Glutamatergic neuron (in vitro differentiated cells): Measurements from ENCODE around the gene C6orf136. TPM values are rescaled to one million over a fixed set of nuclear protein-coding genes. Genes with fewer than 3 reads are reported as not detected.
"Not testable (repeated sequence)": the region's sequence is repeated elsewhere in the genome, so short reads cannot be mapped to it uniquely, and the experiment has no call there.

Experiments
- DNase-seq: peaks from one replicate; pipeline ENCODE4 v3.0.0; 2022
- H3K27ac Mint-ChIP-seq: one replicate; pipeline ENCODE4 v1.8.0; 2020; ENCODE audit warnings: mild to moderate bottlenecking, mixed read lengths, inconsistent platforms; ENCODE audit not compliant: unreplicated experiment
- H3K27me3 Mint-ChIP-seq: one replicate; pipeline ENCODE4 v1.8.0; 2020; ENCODE audit warnings: mild to moderate bottlenecking, moderate library complexity, mixed read lengths, inconsistent platforms; ENCODE audit not compliant: unreplicated experiment
- H3K36me3 Mint-ChIP-seq: one replicate; pipeline ENCODE4 v1.8.0; 2020; ENCODE audit warnings: mild to moderate bottlenecking, mixed read lengths, inconsistent platforms; ENCODE audit not compliant: unreplicated experiment
- H3K4me1 Mint-ChIP-seq: one replicate; pipeline ENCODE4 v1.8.0; 2020; ENCODE audit warnings: mild to moderate bottlenecking, low read depth, mixed read lengths, inconsistent platforms; ENCODE audit not compliant: unreplicated experiment
- H3K4me3 Mint-ChIP-seq: one replicate; pipeline ENCODE4 v1.8.0; 2020; ENCODE audit warnings: mild to moderate bottlenecking, mixed read lengths, inconsistent platforms; ENCODE audit not compliant: unreplicated experiment
- H3K9me3 Mint-ChIP-seq: one replicate; pipeline ENCODE4 v1.8.0; 2020; ENCODE audit warnings: mild to moderate bottlenecking, moderate library complexity, mixed read lengths, inconsistent platforms; ENCODE audit not compliant: unreplicated experiment
- total RNA-seq: library from RNA; stranded (reverse); fragmentation: NEBNext Ultra II Directional; extraction: Animal tissue kit (Norgen Biotek cat#: 25700); gene quantifications from one replicate; pipeline ENCODE4 v1.2.1, GENCODE V29; 2021; ENCODE audit not compliant: unreplicated experiment
- TF ChIP-seq, protein P1 (sequence below): fragments of 200-600 bp; sonication (generic); IDR thresholded peaks from one replicate; pipeline ENCODE4 v1.5.0; 2021; ENCODE audit not compliant: partially characterized antibody, unreplicated experiment

C6orf136 gene
- total RNA-seq, 1 donor from 2014 or later: 13.7 TPM

DNA sequence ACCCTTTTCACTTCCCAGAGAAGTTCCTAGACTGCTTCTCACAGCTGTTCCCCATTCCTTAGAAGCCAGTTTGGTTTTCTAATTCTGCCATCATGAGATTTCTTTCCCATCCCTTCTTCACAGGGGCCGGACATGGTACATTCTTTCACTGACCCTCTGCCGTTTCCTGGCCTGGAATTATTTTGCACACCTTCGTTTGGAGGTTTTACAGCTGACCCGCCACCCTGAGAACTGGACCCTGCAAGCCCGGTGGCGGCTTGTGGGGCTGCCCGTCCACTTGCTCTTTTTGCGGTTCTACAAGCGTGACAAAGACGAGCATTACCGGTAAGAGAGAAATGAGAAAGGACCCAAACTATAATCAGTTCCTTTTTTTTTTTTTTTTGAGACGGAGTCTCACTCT, 4.2 kb downstream of the C6orf136 start:
- peak overlapping the region; percentile 30 for H3K4me3 Mint-ChIP-seq
- H3K27ac Mint-ChIP-seq: peak overlapping the region; percentile 66
- peaks cover 9% of the 10 kb centered on the region for H3K4me1 Mint-ChIP-seq
- peaks cover 9% of the 10 kb centered on the region for H3K27me3 Mint-ChIP-seq
- TF ChIP-seq, protein P1, sequence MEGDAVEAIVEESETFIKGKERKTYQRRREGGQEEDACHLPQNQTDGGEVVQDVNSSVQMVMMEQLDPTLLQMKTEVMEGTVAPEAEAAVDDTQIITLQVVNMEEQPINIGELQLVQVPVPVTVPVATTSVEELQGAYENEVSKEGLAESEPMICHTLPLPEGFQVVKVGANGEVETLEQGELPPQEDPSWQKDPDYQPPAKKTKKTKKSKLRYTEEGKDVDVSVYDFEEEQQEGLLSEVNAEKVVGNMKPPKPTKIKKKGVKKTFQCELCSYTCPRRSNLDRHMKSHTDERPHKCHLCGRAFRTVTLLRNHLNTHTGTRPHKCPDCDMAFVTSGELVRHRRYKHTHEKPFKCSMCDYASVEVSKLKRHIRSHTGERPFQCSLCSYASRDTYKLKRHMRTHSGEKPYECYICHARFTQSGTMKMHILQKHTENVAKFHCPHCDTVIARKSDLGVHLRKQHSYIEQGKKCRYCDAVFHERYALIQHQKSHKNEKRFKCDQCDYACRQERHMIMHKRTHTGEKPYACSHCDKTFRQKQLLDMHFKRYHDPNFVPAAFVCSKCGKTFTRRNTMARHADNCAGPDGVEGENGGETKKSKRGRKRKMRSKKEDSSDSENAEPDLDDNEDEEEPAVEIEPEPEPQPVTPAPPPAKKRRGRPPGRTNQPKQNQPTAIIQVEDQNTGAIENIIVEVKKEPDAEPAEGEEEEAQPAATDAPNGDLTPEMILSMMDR: no peak
- H3K36me3 Mint-ChIP-seq: no peaks in the 10 kb centered on the region
- H3K9me3 Mint-ChIP-seq: peaks cover 7% of the 10 kb centered on the region
- DNase-seq: no peak

- H3K4me1 Mint-ChIP-seq: no peaks in the 10 kb centered on the region
- H3K36me3 Mint-ChIP-seq: no peaks in the 10 kb centered on the region
- H3K27ac Mint-ChIP-seq: no peak overlapping the region
- peaks cover 1% of the 10 kb centered on the region for H3K9me3 Mint-ChIP-seq
- no peak overlapping the region for H3K4me3 Mint-ChIP-seq
- H3K27me3 Mint-ChIP-seq: peaks cover 6% of the 10 kb centered on the region
- TF ChIP-seq, protein P1: no peak
- no peak for DNase-seq
Observed at GRCh38 chr6:30654798-30655742, 8.1 kb downstream of the C6orf136 start.

- no peak overlapping the region for H3K27ac Mint-ChIP-seq
- no peak overlapping the region for H3K4me3 Mint-ChIP-seq
- no peak for DNase-seq
- peaks cover 6% of the 10 kb centered on the region for H3K27me3 Mint-ChIP-seq
- no peaks in the 10 kb centered on the region for H3K4me1 Mint-ChIP-seq
- H3K36me3 Mint-ChIP-seq: no peaks in the 10 kb centered on the region
- H3K9me3 Mint-ChIP-seq: peaks cover 1% of the 10 kb centered on the region
- TF ChIP-seq, protein P1: no peak
Observed at GRCh38 chr6:30655743-30656094, 8.8 kb downstream of the C6orf136 start.

DNA sequence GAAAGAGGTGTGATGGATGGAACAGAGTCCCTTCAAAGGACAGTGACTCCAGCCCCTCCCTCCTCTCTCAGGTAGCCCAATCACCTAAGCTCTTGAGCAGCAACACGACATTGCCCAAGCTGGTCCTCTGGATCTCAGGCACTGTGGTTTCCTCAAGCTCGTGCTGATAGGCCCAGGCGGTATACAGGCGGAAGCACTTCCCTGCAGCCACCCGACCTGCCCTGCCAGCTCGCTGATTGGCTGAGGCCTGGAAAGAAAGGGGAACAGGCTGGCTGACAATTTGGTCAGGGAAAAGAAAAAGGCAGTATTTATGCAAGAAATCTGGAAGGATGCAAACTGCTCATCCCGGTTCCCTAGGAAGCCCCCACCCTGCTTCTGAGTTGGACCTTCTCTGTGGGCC, 9.6 kb downstream of the C6orf136 start:
- H3K4me1 Mint-ChIP-seq: no peaks in the 10 kb centered on the region
- DNase-seq: no peak
- no peak overlapping the region for H3K4me3 Mint-ChIP-seq
- no peaks in the 10 kb centered on the region for H3K36me3 Mint-ChIP-seq
- no peak overlapping the region for H3K27ac Mint-ChIP-seq
- peaks cover 1% of the 10 kb centered on the region for H3K9me3 Mint-ChIP-seq
- peaks cover 4% of the 10 kb centered on the region for H3K27me3 Mint-ChIP-seq
- TF ChIP-seq, protein P1: no peak

- no peak overlapping the region for H3K27ac Mint-ChIP-seq
- no peaks in the 10 kb centered on the region for H3K4me1 Mint-ChIP-seq
- DNase-seq: no peak
- H3K4me3 Mint-ChIP-seq: no peak overlapping the region
- peaks cover 2% of the 10 kb centered on the region for H3K27me3 Mint-ChIP-seq
- H3K36me3 Mint-ChIP-seq: no peaks in the 10 kb centered on the region
- H3K9me3 Mint-ChIP-seq: peaks cover 1% of the 10 kb centered on the region
- TF ChIP-seq, protein P1: no peak
Observed at GRCh38 chr6:30657454-30657853, 10.5 kb downstream of the C6orf136 start.

- not testable (repeated sequence) for H3K27me3 Mint-ChIP-seq, H3K4me1 Mint-ChIP-seq, H3K36me3 Mint-ChIP-seq, H3K4me3 Mint-ChIP-seq, H3K9me3 Mint-ChIP-seq, H3K27ac Mint-ChIP-seq, DNase-seq
Observed at GRCh38 chr6:30657922-30658321, 11.0 kb downstream of the C6orf136 start.
